Measurements from ENCODE around the gene TLE1.
"Not testable (repeated sequence)": the region's sequence is repeated elsewhere in the genome, so short reads cannot be mapped to it uniquely, and the experiment has no call there.

Gene TLE1

GRCh38 chr9:81620002-81620390, 69.4 kb downstream of the TLE1 start:
- no peak for DNase-seq

DNA sequence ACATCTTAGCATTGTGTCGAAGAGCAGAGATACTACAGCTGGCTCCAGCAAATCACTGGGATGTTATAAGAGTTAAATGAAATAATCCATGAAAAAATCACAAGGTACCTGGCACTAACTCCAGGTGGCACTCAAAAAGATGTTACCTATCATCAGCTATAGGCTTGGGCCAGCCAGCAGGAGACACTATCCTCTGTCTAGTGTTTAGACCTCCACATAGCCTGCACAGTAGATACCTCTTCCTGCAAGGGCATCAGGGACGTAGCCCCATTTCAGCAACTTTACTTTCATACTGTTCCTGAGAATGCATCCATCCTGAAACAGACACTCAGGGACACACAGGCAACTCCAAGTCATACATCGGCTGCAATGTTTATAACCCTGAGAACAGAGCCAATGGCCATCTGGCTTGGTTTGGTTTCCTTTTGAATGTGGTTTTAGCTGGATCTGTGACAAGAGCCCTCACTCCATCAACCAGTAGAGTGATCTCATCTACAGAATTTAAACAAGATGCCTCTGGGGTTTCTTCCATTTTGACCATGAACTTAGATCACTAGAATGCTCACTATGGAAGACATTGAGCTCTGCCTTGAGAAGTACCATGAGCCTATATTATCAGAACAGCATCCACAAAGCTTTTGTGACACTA, 69.9 kb downstream of the TLE1 start:
- DNase-seq = no peak

GRCh38 chr9:81618923-81619322, 70.4 kb downstream of the TLE1 start:
- DNase-seq = no peak

DNA sequence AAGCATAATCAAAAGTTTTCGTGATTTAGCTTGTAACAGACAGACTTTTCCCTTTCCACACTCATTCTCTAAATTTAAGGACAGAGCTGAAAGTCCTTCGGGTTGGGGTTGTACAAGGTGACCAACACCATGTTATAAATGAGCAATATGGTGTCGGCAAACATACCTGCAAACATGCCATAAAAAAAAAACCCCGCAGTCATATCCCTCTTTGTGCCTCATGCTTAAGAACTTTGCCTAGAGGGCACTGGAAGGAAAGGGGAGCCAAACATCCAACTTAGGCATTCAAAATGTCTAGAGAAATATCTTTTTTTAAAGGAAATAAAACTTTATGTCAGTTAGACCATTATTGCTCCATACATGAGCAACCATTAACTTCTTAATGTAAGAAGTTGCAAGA, 73.2 kb downstream of the TLE1 start:
- no peak for DNase-seq

- no peak for DNase-seq
Observed at GRCh38 chr9:81614335-81614734, 75.0 kb downstream of the TLE1 start.

DNA sequence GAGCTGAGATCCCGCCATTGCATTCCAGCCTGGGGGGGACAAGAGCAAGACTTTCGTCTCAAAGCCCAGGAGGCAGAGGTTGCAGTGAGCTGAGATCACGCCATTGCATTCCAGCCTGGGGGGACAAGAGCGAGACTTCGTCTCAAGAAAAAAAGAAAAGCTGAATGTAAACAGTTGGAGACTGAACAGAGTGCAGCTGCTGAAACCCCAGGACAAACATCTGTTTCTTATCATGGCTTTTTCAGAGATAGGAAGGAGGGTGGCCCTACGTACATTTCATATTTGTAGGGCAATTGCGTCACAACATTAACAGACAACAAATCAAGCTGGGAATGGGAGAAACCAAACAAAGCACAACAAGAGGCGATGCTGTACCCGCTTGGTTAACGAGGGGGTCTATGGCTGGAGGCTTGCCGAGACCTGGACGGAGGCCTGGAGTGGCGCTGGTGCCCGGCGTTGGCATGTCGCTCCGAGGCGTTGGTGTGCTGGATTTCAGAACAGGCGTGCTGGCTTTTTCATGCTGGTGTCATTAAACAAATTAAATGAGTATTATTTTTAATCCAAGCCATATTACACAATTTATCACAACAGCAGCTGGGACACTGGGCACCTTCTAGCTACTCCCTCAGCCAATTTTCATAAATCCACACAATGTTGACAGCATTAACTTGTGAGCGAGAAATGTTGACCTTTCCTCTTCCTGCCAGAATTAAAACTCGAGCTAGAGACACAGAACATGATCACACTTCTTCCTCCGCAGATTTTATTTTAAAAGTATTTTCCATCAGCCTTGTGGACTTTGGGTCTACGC, 76.1 kb downstream of the TLE1 start:
- no peak for DNase-seq

DNA sequence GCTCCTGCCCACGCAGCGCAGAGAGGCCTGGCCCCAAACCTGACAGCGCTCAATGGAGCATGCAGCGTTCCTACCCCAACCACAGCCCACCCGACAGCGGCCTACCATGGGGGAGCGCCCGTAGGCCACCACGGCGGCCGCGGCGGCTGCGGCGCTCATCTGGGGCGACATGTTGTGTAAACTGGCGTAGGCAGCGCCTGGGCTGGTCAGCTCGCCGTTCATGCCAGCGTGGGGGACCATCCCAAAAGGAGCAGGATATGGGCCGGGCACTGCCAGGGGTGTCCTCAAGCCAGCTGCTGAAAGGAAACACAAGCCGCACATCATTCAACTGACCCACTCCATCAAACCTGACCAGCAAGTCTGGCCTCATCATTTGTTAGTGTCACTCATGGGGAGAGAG, 77.7 kb downstream of the TLE1 start:
- DNase-seq = no peak

DNA sequence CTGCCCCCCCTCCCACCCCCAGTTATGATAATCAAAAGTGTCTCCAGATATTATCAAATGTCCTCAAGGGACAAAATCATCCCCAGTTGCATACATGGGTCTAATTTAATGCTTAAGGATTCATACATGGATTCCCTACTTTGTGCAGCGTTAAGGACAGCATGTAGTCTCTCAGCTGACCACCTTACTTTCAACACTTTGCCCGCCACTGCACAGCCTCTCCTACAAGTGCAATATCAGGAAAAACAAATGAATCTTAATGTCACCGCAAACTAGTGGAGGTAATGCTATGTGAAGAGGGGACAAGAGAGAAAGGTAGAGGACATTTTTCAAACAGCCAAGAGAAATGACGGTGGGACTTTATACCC, 78.6 kb downstream of the TLE1 start:
- no peak for DNase-seq

- peak; percentile 2 for DNase-seq
Observed at GRCh38 chr9:81609782-81610739, 79.3 kb downstream of the TLE1 start.

DNA sequence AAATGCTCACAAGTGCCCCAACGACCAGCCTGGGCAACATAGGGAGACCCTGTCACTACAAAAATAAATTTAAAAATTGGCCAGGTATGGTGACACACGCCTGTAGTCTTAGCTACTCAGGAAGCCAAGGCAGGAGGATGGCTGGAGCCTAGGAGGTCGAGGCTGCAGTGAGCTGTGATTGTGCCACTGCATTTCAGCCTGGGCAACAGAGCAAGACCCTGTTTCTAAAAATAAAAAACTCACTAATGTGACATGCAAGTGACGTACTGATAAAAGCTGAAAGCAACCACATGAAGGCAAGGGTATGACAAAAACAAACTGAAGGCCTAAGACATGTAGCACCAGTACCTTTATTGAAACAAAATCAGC, 81.1 kb downstream of the TLE1 start:
- DNase-seq = no peak

- no peak for DNase-seq
Observed at GRCh38 chr9:81607593-81608288, 81.6 kb downstream of the TLE1 start.

DNA sequence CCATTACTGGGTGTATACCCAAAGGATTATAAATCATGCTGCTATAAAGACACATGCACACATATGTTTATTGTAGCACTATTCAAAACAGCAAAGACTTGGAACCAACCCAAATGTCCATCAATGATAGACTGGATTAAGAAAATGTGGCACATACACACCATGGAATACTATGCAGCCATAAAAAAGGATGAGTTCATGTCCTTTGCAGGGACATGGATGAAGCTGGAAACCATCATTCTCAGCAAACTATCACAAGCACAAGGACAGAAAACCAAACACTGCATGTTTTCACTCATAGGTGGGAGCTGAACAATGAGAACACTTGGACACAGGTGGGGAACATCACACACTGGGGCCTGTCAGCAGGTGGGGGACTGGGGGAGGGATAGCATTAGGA, 83.1 kb downstream of the TLE1 start:
- DNase-seq = not testable (repeated sequence)

- no peak for DNase-seq
Observed at GRCh38 chr9:81605170-81605670, 84.1 kb downstream of the TLE1 start.

GRCh38 chr9:81604306-81605169, 84.8 kb downstream of the TLE1 start:
- no peak for DNase-seq

DNA sequence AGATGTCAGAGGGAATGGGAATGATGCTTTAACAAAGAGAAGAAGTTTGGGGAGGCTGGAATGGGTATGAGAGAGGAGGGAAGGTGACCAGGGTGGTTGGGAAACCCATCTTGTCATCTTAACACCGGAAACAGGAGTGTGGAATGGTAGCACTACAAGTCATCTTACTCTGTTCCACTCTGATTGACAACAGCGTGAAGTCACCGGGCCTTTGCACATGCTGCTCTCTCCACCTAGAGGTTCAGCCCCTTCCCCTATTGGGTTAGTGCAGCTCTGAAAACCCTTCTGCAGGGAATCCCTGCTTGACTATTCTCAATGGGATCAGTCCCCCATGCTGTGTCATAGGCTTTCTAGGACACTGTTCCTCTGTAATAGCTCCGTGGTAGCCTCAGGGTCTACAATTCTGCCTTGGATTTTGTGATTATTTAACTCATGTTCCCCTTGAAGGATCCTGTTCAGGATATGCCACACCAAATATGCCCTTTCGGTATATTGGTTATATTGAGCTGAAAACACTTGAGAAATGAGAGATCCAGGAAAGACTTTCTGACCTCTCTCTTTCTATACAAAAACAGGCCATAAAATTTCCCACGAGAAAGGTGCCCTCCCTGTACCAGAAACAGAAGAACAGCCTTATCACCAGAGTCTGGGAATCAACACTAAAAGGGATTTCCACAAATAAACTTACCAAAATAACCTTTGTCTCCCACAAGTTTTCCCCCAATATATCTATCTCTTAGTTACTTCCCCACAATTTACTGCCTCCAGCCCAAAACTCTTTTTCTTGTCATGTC, 86.3 kb downstream of the TLE1 start:
- DNase-seq = no peak

GRCh38 chr9:81601639-81602623, 87.4 kb downstream of the TLE1 start:
- DNase-seq = no peak

GRCh38 chr9:81600631-81601030, 88.7 kb downstream of the TLE1 start:
- DNase-seq = no peak

GRCh38 chr9:81599837-81600236, 89.5 kb downstream of the TLE1 start:
- no peak for DNase-seq

- no peak for DNase-seq
Observed at GRCh38 chr9:81598811-81599210, 90.5 kb downstream of the TLE1 start.

DNA sequence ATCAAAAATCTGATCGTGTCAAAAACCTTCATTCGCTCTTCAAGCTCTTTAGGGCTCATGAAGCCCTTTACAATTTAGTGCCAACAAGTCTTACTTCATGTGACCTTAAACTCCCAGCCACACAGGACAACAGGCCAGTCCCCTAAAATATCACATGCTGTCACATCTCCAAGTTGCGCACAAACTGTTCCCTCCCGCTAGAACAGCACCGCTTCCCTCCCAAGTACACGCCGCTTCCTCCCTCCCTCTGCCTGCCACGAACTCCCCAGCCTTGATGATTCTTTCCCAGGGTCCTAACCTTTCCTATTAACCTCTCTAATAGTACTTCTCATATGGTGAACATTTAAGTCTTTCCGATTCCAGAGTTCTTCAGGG, 91.2 kb downstream of the TLE1 start:
- no peak for DNase-seq

Data from CD4-positive, alpha-beta T cell treated with Interleukin-17A for 1 hour (primary cell).